GM23338 (cell line): ENCODE measurements around the gene JAG1. TPM values are rescaled to one million over a fixed set of nuclear protein-coding genes. Genes with fewer than 3 reads are reported as not detected.

ENCODE experiments used
- ATAC-seq: fragments of 200-7000 bp; cut with Tn5 transposase; 3 replicates; pipeline ENCODE4 v1.9.1; 2020
- DNase-seq: peaks from one replicate; pipeline ENCODE4 v3.0.0-alpha.2; 2015; ENCODE audit warnings: low spot score
- H2AFZ ChIP-seq: fragments of 200-600 bp; sonication (generic); 2 replicates; pipeline ENCODE4 v1.8.0; 2016; ENCODE audit warnings: antibody characterized with exemption, mild to moderate bottlenecking, moderate library complexity
- H3F3A ChIP-seq: fragments of 200-600 bp; sonication (generic); replicated peaks from 2 replicates; pipeline ENCODE4 v1.8.0; 2017; ENCODE audit warnings: antibody characterized with exemption, mixed run types, low read depth
- H3K27ac ChIP-seq: fragments of 200-600 bp; sonication (generic); 2 replicates; pipeline ENCODE4 v1.6.1; 2016; ENCODE audit warnings: low read depth
- H3K27me3 ChIP-seq: fragments of 200-600 bp; sonication (generic); 2 replicates; pipeline ENCODE4 v1.8.0; 2016; ENCODE audit warnings: mild to moderate bottlenecking, mixed run types, moderate library complexity; ENCODE audit not compliant: insufficient read depth
- H3K36me3 ChIP-seq: fragments of 200-600 bp; sonication (generic); 2 replicates; pipeline ENCODE4 v1.8.0; 2016; ENCODE audit warnings: mild to moderate bottlenecking; ENCODE audit not compliant: insufficient read depth
- H3K4me1 ChIP-seq: fragments of 200-600 bp; sonication (generic); 2 replicates; pipeline ENCODE4 v1.8.0; 2016; ENCODE audit warnings: mild to moderate bottlenecking, moderate library complexity; ENCODE audit not compliant: insufficient read depth
- H3K4me2 ChIP-seq: fragments of 200-600 bp; sonication (generic); 2 replicates; pipeline ENCODE4 v1.7.1; 2017; ENCODE audit warnings: mixed run types
- H3K4me3 ChIP-seq: fragments of 200-600 bp; sonication (generic); 2 replicates; pipeline ENCODE4 v1.6.1; 2016; ENCODE audit warnings: mixed run types
- H3K79me2 ChIP-seq: fragments of 200-600 bp; sonication (generic); replicated peaks from 2 replicates; pipeline ENCODE4 v1.8.0; 2017; ENCODE audit warnings: mild to moderate bottlenecking; ENCODE audit not compliant: insufficient read depth
- H3K9me2 ChIP-seq: fragments of 200-600 bp; sonication (generic); 2 replicates; pipeline ENCODE4 v1.8.0; 2017; ENCODE audit not compliant: insufficient read depth
- H4K20me1 ChIP-seq: fragments of 200-600 bp; sonication (generic); replicated peaks from 2 replicates; pipeline ENCODE4 v1.8.0; 2017; ENCODE audit warnings: mild to moderate bottlenecking; ENCODE audit not compliant: insufficient read depth
- H3K27ac Mint-ChIP-seq: 2 replicates; pipeline ENCODE4 v1.8.0; 2020; ENCODE audit warnings: inconsistent platforms, mild to moderate bottlenecking, moderate library complexity, mixed read lengths
- H3K27me3 Mint-ChIP-seq: 3 replicates; pipeline ENCODE4 v1.8.0; 2022; ENCODE audit warnings: low read depth, mild to moderate bottlenecking, moderate library complexity, mixed read lengths, inconsistent platforms; ENCODE audit not compliant: insufficient read depth, poor library complexity
- H3K36me3 Mint-ChIP-seq: 3 replicates; pipeline ENCODE4 v1.8.0; 2021; ENCODE audit warnings: low read depth, mild to moderate bottlenecking, inconsistent platforms, moderate library complexity, mixed read lengths
- H3K4me1 Mint-ChIP-seq: 3 replicates; pipeline ENCODE4 v1.8.0; 2020; ENCODE audit warnings: mild to moderate bottlenecking, inconsistent platforms, mixed read lengths
- H3K4me3 Mint-ChIP-seq: 3 replicates; pipeline ENCODE4 v1.8.0; 2021; ENCODE audit warnings: moderate library complexity, mild to moderate bottlenecking, inconsistent platforms, mixed read lengths
- H3K9me3 Mint-ChIP-seq: 3 replicates; pipeline ENCODE4 v1.8.0; 2020; ENCODE audit warnings: moderate library complexity, mild to moderate bottlenecking, inconsistent platforms, mixed read lengths
- CREB1 ChIP-seq: fragments of 250-450 bp; sonication (Bioruptor Pico); IDR thresholded peaks from 2 replicates; pipeline ENCODE4 v1.5.0; 2020; ENCODE audit warnings: low read depth, mild to moderate bottlenecking, moderate library complexity
- CTCF ChIP-seq, 2 experiments: fragments of 200-600 bp in 1 of 2; sonication (generic) in 1 of 2; conservative IDR thresholded peaks; 2 replicates each; pipeline versions ENCODE4 v1.5.1 to v1.6.1; 2016 to 2017; ENCODE audit warnings: antibody characterized with exemption in 2 of 2, low read depth in 2 of 2, mild to moderate bottlenecking in 2 of 2, moderate library complexity in 1 of 2
- ETS1 ChIP-seq: IDR thresholded peaks from 2 replicates; pipeline ENCODE4 v1.6.1; 2016; ENCODE audit warnings: antibody characterized with exemption
- EZH2phosphoT487 ChIP-seq: fragments of 200-600 bp; sonication (generic); IDR thresholded peaks from one replicate; pipeline ENCODE4 v1.8.1; 2018; ENCODE audit warnings: antibody characterized with exemption; ENCODE audit not compliant: unreplicated experiment
- JUNB ChIP-seq: IDR thresholded peaks from one replicate; pipeline ENCODE4 v1.6.1; 2016; ENCODE audit warnings: antibody characterized with exemption; ENCODE audit not compliant: unreplicated experiment
- NANOG ChIP-seq: IDR thresholded peaks from 2 replicates; pipeline ENCODE4 v1.6.1; 2016; ENCODE audit warnings: antibody characterized with exemption, borderline replicate concordance
- POLR2AphosphoS5 ChIP-seq: IDR thresholded peaks from 2 replicates; pipeline ENCODE4 v1.6.1; 2016; ENCODE audit warnings: antibody characterized with exemption, low read depth
- REST ChIP-seq: IDR thresholded peaks from one replicate; pipeline ENCODE4 v1.6.1; 2018; ENCODE audit warnings: antibody characterized with exemption; ENCODE audit not compliant: unreplicated experiment
- ZNF114 ChIP-seq: fragments of 250-450 bp; sonication (Bioruptor Pico); IDR thresholded peaks from 2 replicates; pipeline ENCODE4 v1.5.0; 2020; ENCODE audit warnings: mild to moderate bottlenecking, moderate library complexity
- ZNF462 ChIP-seq: fragments of 250-450 bp; sonication (Bioruptor Pico); IDR thresholded peaks from 2 replicates; pipeline ENCODE4 v1.5.0; 2020; ENCODE audit warnings: mild to moderate bottlenecking, moderate library complexity
- polyA plus RNA-seq: library from polyadenylated mRNA; unstranded; fragments of >200 nt; fragmentation: Nextera tagmentation; extraction: Ambion mirVana; gene quantifications from 2 replicates; pipeline ENCODE4 v1.2.1, GENCODE V29; 2016
- total RNA-seq: library from RNA; depleted of rRNA; stranded (reverse); fragments of >200 nt; shearing (Covaris generic); gene quantifications from 2 replicates; pipeline ENCODE4 v1.2.3, GENCODE V29; 2014

Gene JAG1
- total and polyA plus RNA-seq, 2 experiments from 2014 or later, result 9.7 to 46.5 TPM

- Mint-ChIP-seq H3K9me3 (no peaks in the 10 kb centered on the region), H3K4me1 (peaks cover 82% of the 10 kb centered on the region), H3K27ac (no peak overlapping the region), H3K27me3 (peaks cover 7% of the 10 kb centered on the region), H3K36me3 (peaks cover 24% of the 10 kb centered on the region), H3K4me3 (no peak overlapping the region)
- 0 out of 2 replicates have a peak, but pooled peaks cover 2% of the 10 kb centered on the region for H4K20me1 ChIP-seq
- ATAC-seq, result no peak
- H3K79me2 ChIP-seq, result 0 out of 2 replicates have a peak, but pooled peaks cover 3% of the 10 kb centered on the region
- no peak overlapping the region for H3K4me3 ChIP-seq
- no peaks in the 10 kb centered on the region for H3F3A ChIP-seq
- no peaks in the 10 kb centered on the region for H3K27me3 ChIP-seq
- H3K4me2 ChIP-seq, result no peak overlapping the region
- H3K4me1 ChIP-seq, result peaks cover 62% of the 10 kb centered on the region
- peak overlapping the region; percentile 52; the same call in 1 of the 2 replicates for H3K27ac ChIP-seq
- no peak for TF ChIP-seq CREB1 (CRISPR knock-in tag)
- TF ChIP-seq ETS1, result no peak
- no peak for TF ChIP-seq EZH2phosphoT487
- TF ChIP-seq POLR2AphosphoS5, result no peak
- TF ChIP-seq NANOG, result no peak
- no peak for TF ChIP-seq JUNB
- no peak for TF ChIP-seq CTCF (conservative IDR thresholded peaks at IDR 0.05; ENCODE audit: low read depth in 2 of 2)
- no peak for TF ChIP-seq ZNF462 (CRISPR knock-in tag)
- no peak for TF ChIP-seq REST
- no peak for TF ChIP-seq ZNF114 (CRISPR knock-in tag)
- no peak for DNase-seq
- peaks cover 12% of the 10 kb centered on the region for H3K36me3 ChIP-seq
- no peaks in the 10 kb centered on the region; the same call in 1 of the 2 replicates for H3K9me2 ChIP-seq
- H2AFZ ChIP-seq, result no peak overlapping the region
Observed at GRCh38 chr20:10634683-10635411, 39.0 kb downstream of the JAG1 start.
